ENCODE data around the gene CBX2.

DNA sequence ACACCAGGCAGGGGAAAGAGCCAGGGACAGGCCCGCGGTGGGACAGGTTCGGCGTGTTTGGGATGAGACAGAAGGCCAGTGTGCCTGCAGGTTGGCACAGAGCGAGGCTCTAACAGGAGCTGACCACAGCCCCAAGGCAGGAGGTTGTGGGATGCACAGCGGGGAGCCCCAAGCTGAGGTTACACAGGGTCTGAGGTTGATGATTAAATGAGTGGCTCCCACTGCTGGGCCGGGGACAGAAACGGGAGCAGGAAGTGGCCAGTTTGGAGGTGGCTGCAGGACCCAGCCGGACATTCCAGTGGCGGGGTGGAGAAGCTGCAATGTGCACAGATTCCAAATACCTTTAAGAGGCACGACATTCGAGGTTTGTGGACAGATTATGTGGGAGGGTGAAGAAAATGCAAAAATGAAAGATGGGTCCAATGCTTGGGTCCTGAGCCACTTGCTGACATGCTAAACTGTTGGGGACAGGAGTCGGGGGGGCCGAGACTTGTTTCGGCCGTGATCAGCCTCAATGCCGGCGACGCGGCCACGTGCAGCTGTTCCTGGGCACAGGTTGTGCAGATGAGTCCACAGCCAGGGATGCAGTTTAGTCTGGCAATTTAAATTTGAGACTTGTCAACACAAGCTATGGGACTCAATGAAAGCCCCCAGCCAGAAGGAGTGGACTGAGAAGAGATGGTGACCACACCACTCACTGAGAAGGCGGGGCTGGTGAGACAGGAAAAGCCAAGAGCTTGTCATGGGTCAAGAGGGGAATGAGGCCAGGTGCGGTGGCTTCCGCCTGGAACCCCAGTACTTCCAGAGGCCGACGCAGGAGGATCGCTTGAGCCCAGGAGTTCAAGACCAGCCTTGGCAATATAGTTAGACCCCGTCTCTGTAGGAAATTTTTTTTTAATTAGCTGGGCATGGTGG lies 38.5 kb upstream of the CBX2 start:
- TF ChIP-seq CTCF (IDR thresholded peaks at IDR 0.05) (no peak), CHD2 (IDR thresholded peaks at IDR 0.05; ENCODE audit: low read length, partially characterized antibody) (no peak), TAF1 (IDR thresholded peaks at IDR 0.05; ENCODE audit: borderline replicate concordance, low read depth, low read length) (no peak), EZH2phosphoT487 (IDR thresholded peaks at IDR 0.05; ENCODE audit: borderline replicate concordance, low read depth) (no peak), YY1 (IDR thresholded peaks at IDR 0.05; ENCODE audit: low read depth) (no peak), EP300 (IDR thresholded peaks at IDR 0.05; ENCODE audit: borderline replicate concordance in 1 of 2, low read depth in 1 of 2, low read length in 1 of 2) (no peak), USF2 (IDR thresholded peaks at IDR 0.05; ENCODE audit: borderline replicate concordance, low read depth, low read length) (no peak), RCOR1 (IDR thresholded peaks at IDR 0.05; ENCODE audit: low read length) (no peak), MXI1 (IDR thresholded peaks at IDR 0.05; ENCODE audit: low read depth, low read length) (no peak), SIN3A (IDR thresholded peaks at IDR 0.05; ENCODE audit: borderline replicate concordance, low read depth, low read length) (no peak), NRF1 (IDR thresholded peaks at IDR 0.05; ENCODE audit: low read depth, low read length) (no peak), ELF1 (IDR thresholded peaks at IDR 0.05) (no peak), RFX5 (IDR thresholded peaks at IDR 0.05; ENCODE audit: low read length) (no peak), POLR2AphosphoS5 (IDR thresholded peaks at IDR 0.05; ENCODE audit: low read depth, low read length) (no peak)

All from SK-N-SH (cell line).